IMR-90 (cell line): Measurements from ENCODE around the gene PPIP5K2. TPM values are rescaled to one million over a fixed set of nuclear protein-coding genes. Genes with fewer than 3 reads are reported as not detected.

Experiments used
- ATAC-seq: fragments of 200-7000 bp; cut with Tn5 transposase; 2 replicates; pipeline ENCODE4 v1.9.1; 2020; ENCODE audit warnings: low read depth, mild to moderate bottlenecking, moderate library complexity
- BruUV-seq: library from RNA; stranded (reverse); fragments of 400-500 nt; replicated peaks from 2 replicates; lab custom pipeline; 2021; lab: Mats Ljungman, UMichigan
- CTCF ChIA-PET: fragments of 300-600 bp; formaldehyde crosslinking; extraction: SDS; loops from one replicate; lab custom pipeline; 2021; ENCODE audit warnings: antibody characterized with exemption; lab: Yijun Ruan, JAX
- POLR2A ChIA-PET: fragments of 300-600 bp; sonication (Branson Sonifier 250); formaldehyde crosslinking; loops from one replicate; lab custom pipeline; 2022; ENCODE audit warnings: antibody characterized with exemption; ENCODE audit not compliant: unreplicated experiment; lab: Charles Lee
- DNase-seq: peaks from one replicate; pipeline ENCODE4 v3.0.0; 2013
- H2AFZ ChIP-seq: replicated peaks from 2 replicates; pipeline ENCODE3; 2013; ENCODE audit warnings: low read length, mild to moderate bottlenecking; ENCODE audit not compliant: poor library complexity
- H2AK5ac ChIP-seq: 2 replicates; pipeline ENCODE4 v1.6.1; 2013; ENCODE audit warnings: low read depth, low read length, inconsistent platforms
- H2AK9ac ChIP-seq: replicated peaks from 2 replicates; pipeline ENCODE3; 2013; ENCODE audit warnings: mild to moderate bottlenecking, low read depth, low read length, moderate library complexity; ENCODE audit not compliant: poor library complexity
- H2BK120ac ChIP-seq: 2 replicates; pipeline ENCODE4 v1.6.1; 2013; ENCODE audit warnings: low read depth, low read length, inconsistent platforms
- H2BK15ac ChIP-seq: 3 replicates; pipeline ENCODE4 v1.6.1; 2013; ENCODE audit warnings: low read depth, low read length, inconsistent platforms
- H2BK20ac ChIP-seq: 2 replicates; pipeline ENCODE4 v1.6.1; 2013; ENCODE audit warnings: low read depth, mild to moderate bottlenecking, inconsistent platforms, low read length, moderate library complexity
- H2BK5ac ChIP-seq: 2 replicates; pipeline ENCODE4 v1.6.1; 2013; ENCODE audit warnings: mild to moderate bottlenecking, low read depth, low read length, inconsistent platforms; ENCODE audit not compliant: poor library complexity, severe bottlenecking
- H3K14ac ChIP-seq: replicated peaks from 2 replicates; pipeline ENCODE4 v1.6.1; 2013; ENCODE audit warnings: low read depth, low read length, inconsistent platforms
- H3K18ac ChIP-seq: 2 replicates; pipeline ENCODE4 v1.6.1; 2013; ENCODE audit warnings: low read depth, low read length, control low read depth
- H3K23ac ChIP-seq: 2 replicates; pipeline ENCODE4 v1.6.1; 2013; ENCODE audit warnings: low read depth, low read length, inconsistent platforms
- H3K27ac ChIP-seq: 2 replicates; pipeline ENCODE4 v1.5.1; 2013; ENCODE audit warnings: mild to moderate bottlenecking, control low read depth, low read length; ENCODE audit not compliant: insufficient read depth
- H3K27me3 ChIP-seq: 2 replicates; pipeline ENCODE4 v1.6.1; 2013; ENCODE audit warnings: low read length; ENCODE audit not compliant: control insufficient read depth, insufficient read depth
- H3K36me3 ChIP-seq: 2 replicates; pipeline ENCODE4 v1.6.1; 2013; ENCODE audit warnings: low read length, mixed read lengths; ENCODE audit not compliant: control insufficient read depth, insufficient read depth
- H3K4ac ChIP-seq: 2 replicates; pipeline ENCODE4 v1.6.1; 2013; ENCODE audit warnings: low read depth, low read length, inconsistent platforms
- H3K4me1 ChIP-seq: 2 replicates; pipeline ENCODE4 v1.6.1; 2013; ENCODE audit warnings: low read length, mixed read lengths; ENCODE audit not compliant: control insufficient read depth, insufficient read depth
- H3K4me2 ChIP-seq: 2 replicates; pipeline ENCODE4 v1.6.1; 2013; ENCODE audit warnings: low read depth, mild to moderate bottlenecking, control low read depth, low read length, moderate library complexity
- H3K4me3 ChIP-seq: 2 replicates; pipeline ENCODE4 v1.5.1; 2013; ENCODE audit warnings: low read depth, mild to moderate bottlenecking, control low read depth, low read length, moderate library complexity; ENCODE audit not compliant: insufficient read depth
- H3K56ac ChIP-seq: 2 replicates; pipeline ENCODE4 v1.6.1; 2013; ENCODE audit warnings: low read length, inconsistent platforms; ENCODE audit not compliant: insufficient read depth; ENCODE audit errors: extremely low read depth
- H3K79me1 ChIP-seq, 2 experiments: 2 replicates each; pipeline ENCODE4 v1.6.1; 2013; ENCODE audit warnings: low read length in 2 of 2, inconsistent platforms in 1 of 2, low read depth in 1 of 2
- H3K9ac ChIP-seq: 2 replicates; pipeline ENCODE4 v1.6.1; 2013; ENCODE audit warnings: low read depth, low read length, control low read depth
- H3K9me1 ChIP-seq: 2 replicates; pipeline ENCODE4 v1.6.1; 2013; ENCODE audit warnings: low read length, inconsistent platforms; ENCODE audit not compliant: insufficient read depth
- H3K9me3 ChIP-seq: 2 replicates; pipeline ENCODE4 v1.6.1; 2013; ENCODE audit warnings: low read length; ENCODE audit not compliant: control insufficient read depth, insufficient read depth
- H4K20me1 ChIP-seq: 2 replicates; pipeline ENCODE4 v1.6.1; 2013; ENCODE audit warnings: low read length, inconsistent platforms; ENCODE audit not compliant: insufficient read depth
- H4K5ac ChIP-seq: 2 replicates; pipeline ENCODE4 v1.6.1; 2013; ENCODE audit warnings: mild to moderate bottlenecking, low read depth, low read length, control low read depth
- H4K8ac ChIP-seq, 2 experiments: 2 replicates each; pipeline ENCODE4 v1.6.1; 2013; ENCODE audit warnings: low read depth in 2 of 2, low read length in 2 of 2, control low read depth in 1 of 2, inconsistent platforms in 1 of 2
- H4K91ac ChIP-seq: 2 replicates; pipeline ENCODE4 v1.6.1; 2013; ENCODE audit warnings: low read depth, low read length, inconsistent platforms; ENCODE audit not compliant: insufficient read depth
- BHLHE40 ChIP-seq: fragments of 150-350 bp; IDR thresholded peaks from 2 replicates; pipeline ENCODE4 v1.6.1; 2016; ENCODE audit warnings: mild to moderate bottlenecking, low read depth, low read length
- FOS ChIP-seq: fragments of 150-350 bp; IDR thresholded peaks from 2 replicates; pipeline ENCODE4 v1.6.1; 2016; ENCODE audit warnings: low read depth, low read length
- MAZ ChIP-seq: IDR thresholded peaks from 2 replicates; pipeline ENCODE4 v1.6.1; 2012; ENCODE audit warnings: low read depth, mild to moderate bottlenecking, low read length, improper control_type of control experiment, moderate library complexity, borderline replicate concordance
- MXI1 ChIP-seq: IDR thresholded peaks from 2 replicates; pipeline ENCODE4 v1.6.1; 2012; ENCODE audit warnings: low read depth, mild to moderate bottlenecking, low read length, moderate library complexity, borderline replicate concordance
- RFX5 ChIP-seq: IDR thresholded peaks from 2 replicates; pipeline ENCODE4 v1.8.0; 2012; ENCODE audit warnings: low read depth, mild to moderate bottlenecking, low read length, moderate library complexity
- SMC3 ChIP-seq: fragments of 150-350 bp; IDR thresholded peaks from 2 replicates; pipeline ENCODE4 v1.6.1; 2016; ENCODE audit warnings: low read depth, mild to moderate bottlenecking, antibody characterized with exemption, low read length, moderate library complexity
- WGBS, 2 experiments: methylation state at CpG; one replicate each; pipeline versions ENCODE4 v1.1.5 to v1.1.7; 2013; ENCODE audit warnings: missing lambda C conversion rate in 2 of 2; ENCODE audit not compliant: insufficient read length in 1 of 2; ENCODE audit errors: extremely low coverage in 2 of 2; 5-methylcytosine and 5-hydroxymethylcytosine counted together
- dilution Hi-C: fragments of 300-500 bp; cut with HindIII; formaldehyde crosslinking; loops from one replicate; pipeline ENCODE4 v1.14.3; 2018; ENCODE audit warnings: low sequenced_read_pairs; ENCODE audit not compliant: unreplicated experiment
- in situ Hi-C: fragments of 300-500 bp; cut with MboI; formaldehyde crosslinking; loops from 3 replicates; pipeline ENCODE4 v1.14.3; 2019; ENCODE audit warnings: low sequenced_read_pairs, inconsistent platforms, mixed read lengths
- intact Hi-C: fragments of 100-400 bp; cut with micrococcal nuclease; formaldehyde crosslinking; loops from 2 replicates; pipeline ENCODE4 v1.10.0; 2022
- polyA plus RNA-seq, 3 experiments: library from polyadenylated mRNA; depleted of rRNA; stranded (reverse); fragments of >200 nt; gene quantifications; 2 replicates each; pipeline ENCODE4 v1.2.3, GENCODE V29; 2012; ENCODE audit warnings: low replicate concordance in 1 of 3
- total RNA-seq: library from RNA; depleted of rRNA; stranded (reverse); fragments of >200 nt; gene quantifications from 2 replicates; pipeline ENCODE4 v1.2.3, GENCODE V29; 2012
- TF ChIP-seq, protein P1 (sequence below): conservative IDR thresholded peaks from 2 replicates; pipeline ENCODE4 v1.5.1; 2012; ENCODE audit warnings: mild to moderate bottlenecking, low read depth, low read length, improper control_type of control experiment
- TF ChIP-seq, protein P2 (sequence below): fragments of 150-350 bp; IDR thresholded peaks from 2 replicates; pipeline ENCODE4 v1.6.1; 2017; ENCODE audit warnings: mild to moderate bottlenecking, antibody characterized with exemption, low read length, low read depth

PPIP5K2 gene
- total and polyA plus RNA-seq, 2 of the 4 experiments (the other 2 are of a cell fraction), result 32.4 to 67.6 TPM

DNA sequence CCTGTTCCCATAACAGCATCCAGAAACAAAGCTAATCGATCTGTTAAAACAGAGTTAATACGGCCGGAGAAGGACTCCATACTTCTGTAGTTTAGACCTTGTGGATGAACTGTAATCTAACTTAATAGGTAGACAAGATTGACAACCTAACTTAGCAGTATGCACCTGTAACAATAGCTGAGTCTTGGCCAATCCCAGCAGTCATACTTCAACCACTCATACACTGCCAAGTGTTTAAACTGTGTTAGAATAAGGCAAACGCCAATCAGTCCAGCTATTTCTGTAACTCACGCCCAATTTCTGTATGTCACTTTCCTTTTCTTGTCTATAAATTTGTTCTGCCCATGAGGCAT is 104.8 kb downstream of the PPIP5K2 start:
- H3K4ac ChIP-seq, result no peak overlapping the region
- no peaks in the 10 kb centered on the region for H3K36me3 ChIP-seq
- no peaks in the 10 kb centered on the region for H3K27me3 ChIP-seq
- no peak overlapping the region for H3K4me2 ChIP-seq
- ChIA-PET POLR2A (interaction anchor here (0.6 kb wide), 1 partner anchor 12 kb away, joined by 4 read pairs; no protein-coding TSS in a partner anchor), CTCF (interaction anchor here (0.6 to 1.9 kb wide), 16 partner anchors 8 to 250 kb away, joined by 3 to 10 read pairs (median 4); no protein-coding TSS in a partner anchor)
- in situ Hi-C loops (no loop called here), dilution Hi-C loops (no loop called here), intact Hi-C loops (loop anchor here (1.0 to 10.0 kb wide), 3 partner anchors 180 to 689 kb away; no protein-coding TSS in a partner anchor)
- ATAC-seq (no peak), DNase-seq (no peak)
- no peaks in the 10 kb centered on the region for H4K20me1 ChIP-seq
- H3K79me1 ChIP-seq, result no peaks in the 10 kb centered on the region
- H4K8ac ChIP-seq, result no peak overlapping the region
- H2AK9ac ChIP-seq, result no peak overlapping the region
- no TSS peak for BruUV-seq
- H3K56ac ChIP-seq, result no peak overlapping the region
- H2BK15ac ChIP-seq, result no peak overlapping the region
- H2BK120ac ChIP-seq, result no peak overlapping the region
- no peaks in the 10 kb centered on the region for H3K4me1 ChIP-seq
- H3K4me3 ChIP-seq, result no peak overlapping the region
- no peak overlapping the region for H3K9ac ChIP-seq
- no peaks in the 10 kb centered on the region for H3K9me3 ChIP-seq
- no peak overlapping the region for H3K27ac ChIP-seq
- H4K91ac ChIP-seq, result no peak overlapping the region
- H3K23ac ChIP-seq, result no peak overlapping the region
- H3K9me1 ChIP-seq, result no peaks in the 10 kb centered on the region
- TF ChIP-seq FOS, result no peak
- TF ChIP-seq SMC3, result no peak
- TF ChIP-seq BHLHE40, result no peak
- no peak for TF ChIP-seq MXI1
- TF ChIP-seq RFX5, result no peak
- TF ChIP-seq, protein P1, sequence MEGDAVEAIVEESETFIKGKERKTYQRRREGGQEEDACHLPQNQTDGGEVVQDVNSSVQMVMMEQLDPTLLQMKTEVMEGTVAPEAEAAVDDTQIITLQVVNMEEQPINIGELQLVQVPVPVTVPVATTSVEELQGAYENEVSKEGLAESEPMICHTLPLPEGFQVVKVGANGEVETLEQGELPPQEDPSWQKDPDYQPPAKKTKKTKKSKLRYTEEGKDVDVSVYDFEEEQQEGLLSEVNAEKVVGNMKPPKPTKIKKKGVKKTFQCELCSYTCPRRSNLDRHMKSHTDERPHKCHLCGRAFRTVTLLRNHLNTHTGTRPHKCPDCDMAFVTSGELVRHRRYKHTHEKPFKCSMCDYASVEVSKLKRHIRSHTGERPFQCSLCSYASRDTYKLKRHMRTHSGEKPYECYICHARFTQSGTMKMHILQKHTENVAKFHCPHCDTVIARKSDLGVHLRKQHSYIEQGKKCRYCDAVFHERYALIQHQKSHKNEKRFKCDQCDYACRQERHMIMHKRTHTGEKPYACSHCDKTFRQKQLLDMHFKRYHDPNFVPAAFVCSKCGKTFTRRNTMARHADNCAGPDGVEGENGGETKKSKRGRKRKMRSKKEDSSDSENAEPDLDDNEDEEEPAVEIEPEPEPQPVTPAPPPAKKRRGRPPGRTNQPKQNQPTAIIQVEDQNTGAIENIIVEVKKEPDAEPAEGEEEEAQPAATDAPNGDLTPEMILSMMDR, result no peak
- TF ChIP-seq MAZ, result no peak
- TF ChIP-seq, protein P2, sequence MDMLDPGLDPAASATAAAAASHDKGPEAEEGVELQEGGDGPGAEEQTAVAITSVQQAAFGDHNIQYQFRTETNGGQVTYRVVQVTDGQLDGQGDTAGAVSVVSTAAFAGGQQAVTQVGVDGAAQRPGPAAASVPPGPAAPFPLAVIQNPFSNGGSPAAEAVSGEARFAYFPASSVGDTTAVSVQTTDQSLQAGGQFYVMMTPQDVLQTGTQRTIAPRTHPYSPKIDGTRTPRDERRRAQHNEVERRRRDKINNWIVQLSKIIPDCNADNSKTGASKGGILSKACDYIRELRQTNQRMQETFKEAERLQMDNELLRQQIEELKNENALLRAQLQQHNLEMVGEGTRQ, result no peak
- H4K5ac ChIP-seq, result no peak overlapping the region
- no peak overlapping the region for H3K18ac ChIP-seq
- H2AK5ac ChIP-seq, result no peak overlapping the region
- WGBS, 2 experiments, result no CpG with 5 or more reads among the region's 5 CpGs
- no peak overlapping the region for H3K14ac ChIP-seq
- no peak overlapping the region for H2AFZ ChIP-seq
- H2BK5ac ChIP-seq, result no peak overlapping the region
- no peak overlapping the region for H2BK20ac ChIP-seq
